AG09309 (cell line): Measurements from ENCODE around the gene LSG1.

ENCODE experiments used
- DNase-seq: peaks from one replicate; pipeline ENCODE4 v3.0.0-alpha.2; 2010; ENCODE audit warnings: low read depth
- H3K4me3 ChIP-seq: 2 replicates; pipeline ENCODE4 v1.5.1; 2011; ENCODE audit warnings: mild to moderate bottlenecking, low read depth, low read length, moderate library complexity; ENCODE audit not compliant: control insufficient read depth
- CTCF ChIP-seq: IDR thresholded peaks from 2 replicates; pipeline ENCODE4 v1.5.1; 2011; ENCODE audit warnings: mild to moderate bottlenecking, low read depth, low read length, inconsistent platforms; ENCODE audit not compliant: insufficient read depth, control insufficient read depth; ENCODE audit errors: missing control alignments

LSG1 gene

GRCh38 chr3:194688200-194688740 is 16.3 kb upstream of the LSG1 start:
- no peak for TF ChIP-seq CTCF
- DNase-seq = no peak
- H3K4me3 ChIP-seq = peak overlapping the region; percentile 85

GRCh38 chr3:194687638-194688199 is 15.7 kb upstream of the LSG1 start:
- no peak for DNase-seq
- peak; percentile 20 for TF ChIP-seq CTCF

GRCh38 chr3:194686816-194687637 is 15.0 kb upstream of the LSG1 start:
- H3K4me3 ChIP-seq = peak overlapping the region; percentile 85
- no peak for TF ChIP-seq CTCF
- no peak for DNase-seq

More at GRCh38 chr3:194687638-194688199, 15.7 kb upstream of the LSG1 start:
- H3K4me3 ChIP-seq = peak overlapping the region; percentile 85

- no peak for DNase-seq
- TF ChIP-seq CTCF = no peak
- peak overlapping the region; percentile 85 for H3K4me3 ChIP-seq
Observed at GRCh38 chr3:194686414-194686815, 14.4 kb upstream of the LSG1 start.

GRCh38 chr3:194685718-194686413 is 13.9 kb upstream of the LSG1 start, which contains the start of gene FAM43A:
TSS of gene FAM43A (plus strand) at chr3:194685883. CDS start at chr3:194686827, 944 bp downstream.
- peak; percentile 86 for DNase-seq
- peak; percentile 26 for TF ChIP-seq CTCF
- H3K4me3 ChIP-seq = peak within 1 kb of the TSS; percentile 85

GRCh38 chr3:194685065-194685717 is 13.2 kb upstream of the LSG1 start:
- peak overlapping the region; percentile 85 for H3K4me3 ChIP-seq
- no peak for TF ChIP-seq CTCF
- no peak for DNase-seq
